H1 (cell line): Measurements from ENCODE around the gene DAZAP2. TPM values are rescaled to one million over a fixed set of nuclear protein-coding genes. Genes with fewer than 3 reads are reported as not detected.

Source experiments
- CTCF ChIA-PET: fragments of 300-600 bp; sonication (Branson Sonifier 250); formaldehyde crosslinking; loops from one replicate; lab custom pipeline; 2021; ENCODE audit not compliant: partially characterized antibody; lab: Charles Lee
- POLR2A ChIA-PET: fragments of 300-600 bp; sonication (Branson Sonifier 250); formaldehyde crosslinking; loops from one replicate; lab custom pipeline; 2021; ENCODE audit warnings: inconsistent platforms; ENCODE audit not compliant: partially characterized antibody; lab: Charles Lee
- DNase-seq, 2 experiments: peaks; one replicate each; pipeline versions ENCODE4 v3.0.0 to v3.0.0-alpha.2; 2010 to 2022; ENCODE audit warnings: low spot score in 2 of 2, low read depth in 1 of 2, mixed read lengths in 1 of 2
- FAIRE-seq: peaks from 2 replicates; lab custom pipeline; 2011; peaks lifted over from hg19 to GRCh38; lab: Jason Lieb, UNC
- H2AFZ ChIP-seq: 2 replicates; pipeline ENCODE4 v1.8.1; 2012; ENCODE audit warnings: low read length, inconsistent platforms
- H2AK5ac ChIP-seq: 2 replicates; pipeline ENCODE4 v1.6.1; 2013; ENCODE audit warnings: low read depth, low read length
- H2BK120ac ChIP-seq: replicated peaks from 2 replicates; pipeline ENCODE3; 2013; ENCODE audit warnings: low read depth, low read length, inconsistent platforms
- H2BK12ac ChIP-seq: 2 replicates; pipeline ENCODE4 v1.6.1; 2013; ENCODE audit warnings: low read depth, low read length
- H2BK15ac ChIP-seq: 2 replicates; pipeline ENCODE4 v1.6.1; 2013; ENCODE audit warnings: low read length
- H2BK20ac ChIP-seq: 2 replicates; pipeline ENCODE4 v1.6.1; 2013; ENCODE audit warnings: low read length
- H2BK5ac ChIP-seq: 2 replicates; pipeline ENCODE4 v1.6.1; 2013; ENCODE audit warnings: low read depth, low read length
- H3K14ac ChIP-seq: 2 replicates; pipeline ENCODE4 v1.6.1; 2013; ENCODE audit warnings: inconsistent platforms; ENCODE audit not compliant: insufficient read length
- H3K18ac ChIP-seq: 2 replicates; pipeline ENCODE4 v1.6.1; 2013; ENCODE audit warnings: low read length; ENCODE audit errors: extremely low read depth
- H3K23ac ChIP-seq: 2 replicates; pipeline ENCODE4 v1.6.1; 2013; ENCODE audit warnings: inconsistent platforms; ENCODE audit not compliant: insufficient read length
- H3K23me2 ChIP-seq: 2 replicates; pipeline ENCODE4 v1.6.1; 2013; ENCODE audit warnings: low read depth, low read length
- H3K27ac ChIP-seq: 2 replicates; pipeline ENCODE4 v1.6.1; 2011; ENCODE audit warnings: low read depth, low read length, inconsistent platforms
- H3K27me3 ChIP-seq, 4 experiments: replicated peaks in 1 of 4; 1 replicate in 1 of 4; 2 replicates in 3 of 4; pipeline versions ENCODE4 v1.6.1 to v1.8.1; 2011 to 2013; ENCODE audit warnings: low read length in 3 of 4, mild to moderate bottlenecking in 3 of 4, inconsistent platforms in 2 of 4, mixed read lengths in 2 of 4, moderate library complexity in 1 of 4; ENCODE audit not compliant: control insufficient read depth in 3 of 4, insufficient read depth in 3 of 4; ENCODE audit errors: extremely low read depth in 1 of 4
- H3K36me3 ChIP-seq, 4 experiments: 2 replicates each; pipeline versions ENCODE4 v1.6.1 to v1.8.1; 2011 to 2013; ENCODE audit warnings: mild to moderate bottlenecking in 4 of 4, low read length in 3 of 4, moderate library complexity in 2 of 4, control low read depth in 1 of 4, inconsistent platforms in 1 of 4; ENCODE audit not compliant: insufficient read depth in 4 of 4, control insufficient read depth in 2 of 4
- H3K4ac ChIP-seq: replicated peaks from 2 replicates; pipeline ENCODE3; 2013; ENCODE audit warnings: low read length, low read depth, mixed read lengths, inconsistent platforms; ENCODE audit not compliant: insufficient read length
- H3K4me1 ChIP-seq, 4 experiments: replicated peaks in 1 of 4; 1 replicate in 1 of 4; 2 replicates in 3 of 4; pipeline versions ENCODE4 v1.6.1 to v1.8.1; 2011 to 2013; ENCODE audit warnings: low read length in 3 of 4, inconsistent platforms in 2 of 4, mixed read lengths in 1 of 4; ENCODE audit not compliant: insufficient read depth in 4 of 4, control insufficient read depth in 3 of 4
- H3K4me2 ChIP-seq, 2 experiments: 2 replicates each; pipeline versions ENCODE4 v1.6.1 to v1.8.1; 2011 to 2013; ENCODE audit warnings: low read depth in 2 of 2, low read length in 2 of 2, control low read depth in 1 of 2, inconsistent platforms in 1 of 2, mild to moderate bottlenecking in 1 of 2; ENCODE audit not compliant: insufficient read depth in 1 of 2
- H3K4me3 ChIP-seq, 4 experiments: fragments of 200-600, 300-600 bp in 1 of 4; sonication (generic), shearing (Covaris generic), sonication (Bioruptor Twin) in 1 of 4; 2 replicates each; pipeline versions ENCODE4 v1.5.1 to v1.8.1; 2011 to 2016; ENCODE audit warnings: low read length in 4 of 4, low read depth in 3 of 4, control low read depth in 2 of 4, inconsistent platforms in 2 of 4, mild to moderate bottlenecking in 2 of 4, mixed read lengths in 1 of 4, moderate library complexity in 1 of 4; ENCODE audit not compliant: insufficient read depth in 2 of 4; ENCODE audit errors: extremely low read depth in 1 of 4
- H3K56ac ChIP-seq: replicated peaks from 2 replicates; pipeline ENCODE3; 2013; ENCODE audit warnings: low read depth, mild to moderate bottlenecking, mixed read lengths, low read length, inconsistent platforms; ENCODE audit not compliant: insufficient read length
- H3K79me1 ChIP-seq: 2 replicates; pipeline ENCODE4 v1.6.1; 2013; ENCODE audit warnings: low read depth, low read length, control low read depth
- H3K79me2 ChIP-seq, 2 experiments: 2 replicates each; pipeline versions ENCODE4 v1.6.1 to v1.8.1; 2012 to 2013; ENCODE audit warnings: low read length in 2 of 2, mild to moderate bottlenecking in 2 of 2, inconsistent platforms in 1 of 2; ENCODE audit not compliant: insufficient read depth in 2 of 2, control insufficient read depth in 1 of 2
- H3K9ac ChIP-seq, 4 experiments: replicated peaks in 1 of 4; 1 replicate in 1 of 4; 2 replicates in 3 of 4; pipeline versions ENCODE4 v1.6.1 to v1.8.1; 2011 to 2013; ENCODE audit warnings: low read depth in 3 of 4, low read length in 3 of 4, control low read depth in 2 of 4, mild to moderate bottlenecking in 2 of 4, moderate library complexity in 2 of 4, inconsistent platforms in 1 of 4; ENCODE audit errors: extremely low read depth in 1 of 4
- H3K9me3 ChIP-seq, 2 experiments: 2 replicates each; pipeline versions ENCODE4 v1.6.1 to v1.8.1; 2012 to 2013; ENCODE audit warnings: mild to moderate bottlenecking in 2 of 2, moderate library complexity in 2 of 2, control low read depth in 1 of 2, inconsistent platforms in 1 of 2, low read depth in 1 of 2, low read length in 1 of 2, mixed read lengths in 1 of 2; ENCODE audit not compliant: insufficient read depth in 2 of 2
- H4K20me1 ChIP-seq, 2 experiments: replicated peaks in 1 of 2; 2 replicates each; pipeline versions ENCODE3 to v1.8.1; 2011 to 2013; ENCODE audit warnings: inconsistent platforms in 2 of 2, low read length in 2 of 2, mild to moderate bottlenecking in 1 of 2; ENCODE audit not compliant: insufficient read depth in 2 of 2, control insufficient read depth in 1 of 2
- H4K5ac ChIP-seq: 2 replicates; pipeline ENCODE4 v1.6.1; 2013; ENCODE audit warnings: low read length, low read depth, mixed read lengths, inconsistent platforms; ENCODE audit not compliant: insufficient read length
- H4K8ac ChIP-seq: 2 replicates; pipeline ENCODE4 v1.8.0; 2013; ENCODE audit warnings: mild to moderate bottlenecking, moderate library complexity, low read length, inconsistent platforms; ENCODE audit not compliant: insufficient read depth; ENCODE audit errors: extremely low read depth
- H4K91ac ChIP-seq: replicated peaks from 2 replicates; pipeline ENCODE3; 2013; ENCODE audit warnings: low read length, mixed read lengths, inconsistent platforms; ENCODE audit not compliant: insufficient read length
- CHD2 ChIP-seq: IDR thresholded peaks from 2 replicates; pipeline ENCODE4 v1.6.1; 2012; ENCODE audit warnings: low read length, improper control_type of control experiment
- CTCF ChIP-seq, 3 experiments: IDR thresholded peaks; 1 replicate in 2 of 3; 2 replicates in 1 of 3; pipeline versions ENCODE4 v1.5.1 to v1.6.1; 2011; ENCODE audit warnings: low read length in 3 of 3, mild to moderate bottlenecking in 3 of 3, inconsistent platforms in 2 of 3, low read depth in 1 of 3, moderate library complexity in 1 of 3; ENCODE audit not compliant: insufficient read depth in 1 of 3; ENCODE audit errors: control extremely low read depth in 1 of 3
- JUND ChIP-seq: IDR thresholded peaks from 2 replicates; pipeline ENCODE4 v1.6.1; 2011; ENCODE audit warnings: mild to moderate bottlenecking, improper control_type of control experiment, low read length
- RAD21 ChIP-seq, 2 experiments: IDR thresholded peaks in 1 of 2; conservative IDR thresholded peaks in 1 of 2; 2 replicates each; pipeline ENCODE4 v1.6.1; 2011; ENCODE audit warnings: low read depth in 2 of 2, low read length in 2 of 2, improper control_type of control experiment in 1 of 2, inconsistent platforms in 1 of 2, mild to moderate bottlenecking in 1 of 2, moderate library complexity in 1 of 2
- RXRA ChIP-seq: IDR thresholded peaks from 2 replicates; pipeline ENCODE4 v1.6.1; 2011; ENCODE audit warnings: low read depth, mild to moderate bottlenecking, low read length, moderate library complexity; ENCODE audit not compliant: insufficient read depth
- SAP30 ChIP-seq: fragments of 300-600 bp; sonication (generic); IDR thresholded peaks from 2 replicates; pipeline ENCODE4 v1.7.1; 2012; ENCODE audit warnings: low read length, moderate library complexity, mild to moderate bottlenecking, inconsistent platforms; ENCODE audit not compliant: insufficient read depth, insufficient replicate concordance
- WGBS, 2 experiments: shearing (Covaris generic) in 1 of 2; methylation state at CpG; one replicate each; pipeline versions ENCODE4 v1.1.6 to v1.1.7; 2013 to 2015; ENCODE audit warnings: low lambda C conversion rate in 2 of 2, mixed read lengths in 2 of 2, inconsistent platforms in 1 of 2, low coverage in 1 of 2, missing lambda C conversion rate in 1 of 2; ENCODE audit not compliant: insufficient replicate concordance in 2 of 2, insufficient coverage in 1 of 2, insufficient read length in 1 of 2; ENCODE audit errors: extremely low coverage in 1 of 2, missing lambda C conversion rate in 1 of 2; 5-methylcytosine and 5-hydroxymethylcytosine counted together
- polyA plus RNA-seq, 7 experiments: library from polyadenylated mRNA; depleted of rRNA in 3 of 7; stranded (reverse) in 5 of 7; unstranded in 2 of 7; fragments of >200 nt in 5 of 7; fragments of 200-250 nt in 2 of 7; gene quantifications; 1 replicate in 5 of 7; 2 replicates in 1 of 7; 4 replicates in 1 of 7; pipeline versions ENCODE4 v1.2.1 to v1.2.3, GENCODE V29; 2011 to 2013; ENCODE audit warnings: missing spikeins in 2 of 7, mixed read lengths in 2 of 7
- total RNA-seq: library from RNA; stranded (reverse); fragmentation: NEBNext Ultra II Directional; extraction: Animal tissue kit (Norgen Biotek cat#: 25700); gene quantifications from 2 replicates; pipeline ENCODE4 v1.2.1, GENCODE V29; 2021

DAZAP2 gene
- total and polyA plus RNA-seq, 2 of the 8 experiments (the other 6 are each of a cell fraction or from before 2014, with no cell fraction given), result 27.1 to 77.2 TPM

- H3K9ac ChIP-seq, result no peak overlapping the region
- no peak overlapping the region for H2BK20ac ChIP-seq
- FAIRE-seq (no peak), DNase-seq (no peak)
- no peak overlapping the region for H4K5ac ChIP-seq
- H3K9me3 ChIP-seq, result no peaks in the 10 kb centered on the region
- H3K4me3 ChIP-seq, result no peak overlapping the region
- H3K23me2 ChIP-seq, result no peaks in the 10 kb centered on the region; the same call in 1 of the 2 replicates
- H2BK15ac ChIP-seq, result peak overlapping the region; percentile 74; the same call in 1 of the 2 replicates
- ChIA-PET CTCF (interaction anchor here (1.1 to 1.5 kb wide), 2 partner anchors 28 to 163 kb away, joined by 3 to 6 read pairs; partner anchors contain the start of genes CSRNP2 and POU6F1), POLR2A (interaction anchor here (0.8 to 1.5 kb wide), 4 partner anchors 9 to 74 kb away, joined by 3 to 9 read pairs (median 4); partner anchors contain the start of gene SMAGP)
- H4K20me1 ChIP-seq, result peaks cover 0 to 2% of the 10 kb centered on the region in 2 experiments
- H2AK5ac ChIP-seq, result no peak overlapping the region
- 86 to 100% methylated on average over 3 to 7 of the region's 7 CpGs for WGBS, 2 experiments
- no peak overlapping the region for H2AFZ ChIP-seq
- peaks cover 0 to 19% (median 7%) of the 10 kb centered on the region in 4 experiments; a peak in 6 of 7 replicates for H3K4me1 ChIP-seq
- no peak overlapping the region for H3K23ac ChIP-seq
- no peak overlapping the region for H2BK12ac ChIP-seq
- peaks cover 8 to 27% (median 14%) of the 10 kb centered on the region in 4 experiments for H3K36me3 ChIP-seq
- no peaks in the 10 kb centered on the region for H3K27me3 ChIP-seq
- no peak overlapping the region for H3K14ac ChIP-seq
- H4K8ac ChIP-seq, result no peak overlapping the region
- no peak overlapping the region for H4K91ac ChIP-seq
- no peak overlapping the region for H3K56ac ChIP-seq
- no peak overlapping the region for H3K18ac ChIP-seq
- H3K79me1 ChIP-seq, result peaks cover 3% of the 10 kb centered on the region; the same call in 1 of the 2 replicates
- peak overlapping the region; percentile 49; the same call in 1 of the 2 replicates for H2BK5ac ChIP-seq
- no peak overlapping the region for H3K4me2 ChIP-seq
- H3K4ac ChIP-seq, result no peak overlapping the region
- H3K79me2 ChIP-seq, result no peaks in the 10 kb centered on the region
- no peak overlapping the region for H3K27ac ChIP-seq
- no peak for TF ChIP-seq SAP30
- TF ChIP-seq CTCF (IDR thresholded peaks at IDR 0.05; ENCODE audit: control extremely low read depth in 1 of 3, insufficient read depth in 1 of 3, low read depth in 1 of 3, low read length in 3 of 3), result peak in 2 of 3 experiments; percentile 39 to 40; a peak in 3 of 4 replicates
- TF ChIP-seq RAD21 (IDR thresholded peaks at IDR 0.05 in 1 of 2, conservative IDR thresholded peaks at IDR 0.05 in 1 of 2; ENCODE audit: low read depth in 2 of 2, low read length in 2 of 2), result peak; percentile 56 to 64
- TF ChIP-seq JUND, result no peak
- no peak for TF ChIP-seq CHD2
- TF ChIP-seq RXRA, result no peak
- TF ChIP-seq, all 59 proteins: peak for 2
- no peak overlapping the region for H2BK120ac ChIP-seq
These were observed 7.7 kb downstream of the DAZAP2 start for GRCh38 chr12:51246254-51246853.
